GM12875 (cell line): ENCODE results near the gene SHC4.

ENCODE experiments used
- H3K4me3 ChIP-seq: one replicate; pipeline ENCODE4 v1.5.1; 2011; ENCODE audit warnings: low read depth, low read length, control low read depth
- TF ChIP-seq, protein P1 (sequence below): IDR thresholded peaks from 2 replicates; pipeline ENCODE4 v1.5.1; 2011; ENCODE audit warnings: low read depth, mild to moderate bottlenecking, control low read depth, inconsistent platforms, low read length, moderate library complexity, borderline replicate concordance; ENCODE audit not compliant: insufficient read depth

Gene SHC4

GRCh38 chr15:48781017-48781416, 182.7 kb downstream of the SHC4 start:
- TF ChIP-seq, protein P1, sequence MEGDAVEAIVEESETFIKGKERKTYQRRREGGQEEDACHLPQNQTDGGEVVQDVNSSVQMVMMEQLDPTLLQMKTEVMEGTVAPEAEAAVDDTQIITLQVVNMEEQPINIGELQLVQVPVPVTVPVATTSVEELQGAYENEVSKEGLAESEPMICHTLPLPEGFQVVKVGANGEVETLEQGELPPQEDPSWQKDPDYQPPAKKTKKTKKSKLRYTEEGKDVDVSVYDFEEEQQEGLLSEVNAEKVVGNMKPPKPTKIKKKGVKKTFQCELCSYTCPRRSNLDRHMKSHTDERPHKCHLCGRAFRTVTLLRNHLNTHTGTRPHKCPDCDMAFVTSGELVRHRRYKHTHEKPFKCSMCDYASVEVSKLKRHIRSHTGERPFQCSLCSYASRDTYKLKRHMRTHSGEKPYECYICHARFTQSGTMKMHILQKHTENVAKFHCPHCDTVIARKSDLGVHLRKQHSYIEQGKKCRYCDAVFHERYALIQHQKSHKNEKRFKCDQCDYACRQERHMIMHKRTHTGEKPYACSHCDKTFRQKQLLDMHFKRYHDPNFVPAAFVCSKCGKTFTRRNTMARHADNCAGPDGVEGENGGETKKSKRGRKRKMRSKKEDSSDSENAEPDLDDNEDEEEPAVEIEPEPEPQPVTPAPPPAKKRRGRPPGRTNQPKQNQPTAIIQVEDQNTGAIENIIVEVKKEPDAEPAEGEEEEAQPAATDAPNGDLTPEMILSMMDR, result no peak
- no peak overlapping the region for H3K4me3 ChIP-seq

- H3K4me3 ChIP-seq, result no peak overlapping the region
- TF ChIP-seq, protein P1, result no peak
Measured at GRCh38 chr15:48778331-48778730, 185.4 kb downstream of the SHC4 start.

DNA sequence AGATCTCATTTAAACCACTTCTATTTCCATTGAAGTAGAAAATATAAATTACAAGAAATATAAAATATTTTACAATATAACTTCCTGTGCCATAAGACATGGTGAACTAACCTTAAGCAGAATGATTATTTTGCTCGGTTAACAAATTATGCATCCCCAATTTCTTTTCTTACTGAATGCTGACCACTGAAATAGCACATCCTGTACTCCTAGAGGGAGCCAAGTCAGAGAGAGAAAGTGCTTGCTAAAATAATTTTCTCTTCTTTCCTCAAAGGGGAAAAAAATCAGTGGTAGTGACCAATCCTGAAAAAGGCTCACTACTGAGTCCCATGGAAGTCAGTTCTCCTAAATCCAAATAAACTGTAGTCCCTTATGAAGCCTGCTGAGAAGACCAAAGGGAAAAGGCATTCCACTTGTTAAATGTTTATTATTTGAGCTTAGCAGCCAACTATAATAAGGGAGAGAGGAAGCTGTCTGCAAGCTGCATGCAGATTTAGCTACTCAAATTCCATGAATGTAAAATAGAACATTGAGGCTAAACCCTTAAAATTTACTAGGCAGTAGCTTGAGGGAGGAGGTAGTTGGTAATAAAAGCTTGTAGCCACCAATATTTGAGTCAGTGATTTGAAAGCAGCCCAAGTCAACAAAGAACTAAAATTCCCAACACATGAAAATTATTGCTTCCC, 185.9 kb downstream of the SHC4 start:
- H3K4me3 ChIP-seq, result no peak overlapping the region

GRCh38 chr15:48775546-48775945, 188.2 kb downstream of the SHC4 start:
- no peak overlapping the region for H3K4me3 ChIP-seq
- TF ChIP-seq, protein P1, result no peak

More for the DNA sequence above, 185.9 kb downstream of the SHC4 start:
- TF ChIP-seq, protein P1, result no peak

- H3K4me3 ChIP-seq, result no peak overlapping the region
- TF ChIP-seq, protein P1, result no peak
Measured at GRCh38 chr15:48774484-48774883, 189.2 kb downstream of the SHC4 start.
